HG03378 (cell line): ENCODE results near the gene COG2.
"Not testable (repeated sequence)": the region's sequence is repeated elsewhere in the genome, so short reads cannot be mapped to it uniquely, and the experiment has no call there.

ENCODE experiments used
- ATAC-seq: cut with Tn5 transposase; IDR thresholded peaks from one replicate; pipeline ENCODE4 v1.9.1; 2021; ENCODE audit warnings: mild to moderate bottlenecking, moderate library complexity; ENCODE audit not compliant: unreplicated experiment

The COG2 gene

GRCh38 chr1:230626232-230626631 lies 16.0 kb upstream of the COG2 start:
- no peak for ATAC-seq

GRCh38 chr1:230627767-230628166 lies 14.5 kb upstream of the COG2 start:
- ATAC-seq = no peak

- ATAC-seq = no peak
These were observed 12.8 kb upstream of the COG2 start for GRCh38 chr1:230629511-230629910.

GRCh38 chr1:230631477-230631876 lies 10.8 kb upstream of the COG2 start:
- no peak for ATAC-seq

- ATAC-seq = no peak
These were observed 9.9 kb upstream of the COG2 start for GRCh38 chr1:230632273-230632873.

- ATAC-seq = no peak
These were observed 8.8 kb upstream of the COG2 start for GRCh38 chr1:230633469-230633868.

- ATAC-seq = no peak
These were observed 7.9 kb upstream of the COG2 start for GRCh38 chr1:230634384-230634783.

- no peak for ATAC-seq
These were observed 5.6 kb upstream of the COG2 start for GRCh38 chr1:230636575-230637148.

GRCh38 chr1:230639714-230640209 lies 2.5 kb upstream of the COG2 start:
- ATAC-seq = no peak

- ATAC-seq = no peak
These were observed 935 bp upstream of the COG2 start for GRCh38 chr1:230641346-230641745.

GRCh38 chr1:230641900-230642262 lies 400 bp upstream of the COG2 start:
- ATAC-seq = no peak

- ATAC-seq = no peak
These were observed 1.6 kb downstream of the COG2 start for GRCh38 chr1:230643908-230644307.

GRCh38 chr1:230646710-230647302 lies 4.5 kb downstream of the COG2 start:
- no peak for ATAC-seq

- no peak for ATAC-seq
These were observed 5.0 kb downstream of the COG2 start for GRCh38 chr1:230647321-230647720.

GRCh38 chr1:230648114-230648513 lies 5.8 kb downstream of the COG2 start:
- ATAC-seq = no peak

- no peak for ATAC-seq
These were observed 8.0 kb downstream of the COG2 start for GRCh38 chr1:230650300-230650699.

- no peak for ATAC-seq
These were observed 9.0 kb downstream of the COG2 start for GRCh38 chr1:230651235-230651634.

GRCh38 chr1:230656719-230657118 lies 14.4 kb downstream of the COG2 start:
- not testable (repeated sequence) for ATAC-seq

- not testable (repeated sequence) for ATAC-seq
These were observed 15.8 kb downstream of the COG2 start for GRCh38 chr1:230658103-230658502.

GRCh38 chr1:230658691-230659090 lies 16.4 kb downstream of the COG2 start:
- no peak for ATAC-seq

GRCh38 chr1:230661976-230662375 lies 19.7 kb downstream of the COG2 start:
- no peak for ATAC-seq

GRCh38 chr1:230668227-230668626 lies 25.9 kb downstream of the COG2 start:
- ATAC-seq = no peak

- no peak for ATAC-seq
These were observed 27.3 kb downstream of the COG2 start for GRCh38 chr1:230669543-230669942.
